ENCODE results near the gene XRN1.
"Not testable (repeated sequence)": the region's sequence is repeated elsewhere in the genome, so short reads cannot be mapped to it uniquely, and the experiment has no call there.

Gene XRN1, protein sequence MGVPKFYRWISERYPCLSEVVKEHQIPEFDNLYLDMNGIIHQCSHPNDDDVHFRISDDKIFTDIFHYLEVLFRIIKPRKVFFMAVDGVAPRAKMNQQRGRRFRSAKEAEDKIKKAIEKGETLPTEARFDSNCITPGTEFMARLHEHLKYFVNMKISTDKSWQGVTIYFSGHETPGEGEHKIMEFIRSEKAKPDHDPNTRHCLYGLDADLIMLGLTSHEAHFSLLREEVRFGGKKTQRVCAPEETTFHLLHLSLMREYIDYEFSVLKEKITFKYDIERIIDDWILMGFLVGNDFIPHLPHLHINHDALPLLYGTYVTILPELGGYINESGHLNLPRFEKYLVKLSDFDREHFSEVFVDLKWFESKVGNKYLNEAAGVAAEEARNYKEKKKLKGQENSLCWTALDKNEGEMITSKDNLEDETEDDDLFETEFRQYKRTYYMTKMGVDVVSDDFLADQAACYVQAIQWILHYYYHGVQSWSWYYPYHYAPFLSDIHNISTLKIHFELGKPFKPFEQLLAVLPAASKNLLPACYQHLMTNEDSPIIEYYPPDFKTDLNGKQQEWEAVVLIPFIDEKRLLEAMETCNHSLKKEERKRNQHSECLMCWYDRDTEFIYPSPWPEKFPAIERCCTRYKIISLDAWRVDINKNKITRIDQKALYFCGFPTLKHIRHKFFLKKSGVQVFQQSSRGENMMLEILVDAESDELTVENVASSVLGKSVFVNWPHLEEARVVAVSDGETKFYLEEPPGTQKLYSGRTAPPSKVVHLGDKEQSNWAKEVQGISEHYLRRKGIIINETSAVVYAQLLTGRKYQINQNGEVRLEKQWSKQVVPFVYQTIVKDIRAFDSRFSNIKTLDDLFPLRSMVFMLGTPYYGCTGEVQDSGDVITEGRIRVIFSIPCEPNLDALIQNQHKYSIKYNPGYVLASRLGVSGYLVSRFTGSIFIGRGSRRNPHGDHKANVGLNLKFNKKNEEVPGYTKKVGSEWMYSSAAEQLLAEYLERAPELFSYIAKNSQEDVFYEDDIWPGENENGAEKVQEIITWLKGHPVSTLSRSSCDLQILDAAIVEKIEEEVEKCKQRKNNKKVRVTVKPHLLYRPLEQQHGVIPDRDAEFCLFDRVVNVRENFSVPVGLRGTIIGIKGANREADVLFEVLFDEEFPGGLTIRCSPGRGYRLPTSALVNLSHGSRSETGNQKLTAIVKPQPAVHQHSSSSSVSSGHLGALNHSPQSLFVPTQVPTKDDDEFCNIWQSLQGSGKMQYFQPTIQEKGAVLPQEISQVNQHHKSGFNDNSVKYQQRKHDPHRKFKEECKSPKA (N-terminal part only)

DNA sequence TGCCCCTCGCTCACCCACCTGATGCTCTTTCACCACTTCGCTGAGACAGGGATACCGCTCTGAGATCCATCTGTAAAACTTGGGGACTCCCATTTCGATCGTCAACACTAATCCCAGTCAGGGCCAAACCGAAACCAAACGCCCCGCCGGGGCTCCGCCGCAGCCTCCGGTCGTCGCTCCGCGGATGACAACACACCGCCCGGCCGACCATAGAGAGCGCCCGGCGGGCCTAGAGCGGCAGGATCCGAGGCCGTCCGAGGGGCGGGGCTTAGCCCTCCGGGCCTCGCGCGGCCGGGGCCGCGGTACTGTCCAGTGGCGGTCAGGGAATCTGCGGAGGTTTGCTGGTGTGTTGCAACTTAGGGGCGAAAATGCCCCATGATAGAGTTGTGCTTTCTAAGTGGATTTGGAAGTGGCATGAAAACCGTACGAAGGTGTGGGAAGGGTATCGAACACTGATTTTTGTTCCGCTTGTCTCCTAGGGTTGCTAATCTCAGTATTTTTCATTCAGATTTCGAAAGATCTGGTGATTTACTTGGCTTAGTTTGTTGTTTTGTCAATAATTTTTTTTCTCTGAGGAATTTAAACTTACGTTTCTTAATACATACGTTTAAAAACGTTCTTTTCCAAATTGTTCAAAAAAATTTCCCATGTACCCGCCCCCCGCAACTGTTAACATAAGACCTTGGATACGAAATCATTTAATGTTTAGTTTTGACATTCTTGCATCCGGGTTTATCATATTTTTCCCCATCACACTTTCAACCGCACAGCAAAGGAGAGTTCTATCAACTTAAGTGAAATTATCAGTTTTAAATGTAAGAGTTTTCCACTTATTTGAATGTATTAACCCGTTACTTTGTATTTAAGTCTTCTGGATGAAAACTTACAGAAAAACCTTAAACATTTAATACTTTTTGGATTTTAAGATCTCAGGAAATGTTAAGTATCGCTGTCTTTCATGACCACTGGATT lies at the start of gene XRN1:
XRN1 (minus strand) TSS at position 186 of the 972 bp plus-strand sequence; CDS start at position 93, 93 bp downstream.
- peak; percentile 97 for DNase-seq

DNA sequence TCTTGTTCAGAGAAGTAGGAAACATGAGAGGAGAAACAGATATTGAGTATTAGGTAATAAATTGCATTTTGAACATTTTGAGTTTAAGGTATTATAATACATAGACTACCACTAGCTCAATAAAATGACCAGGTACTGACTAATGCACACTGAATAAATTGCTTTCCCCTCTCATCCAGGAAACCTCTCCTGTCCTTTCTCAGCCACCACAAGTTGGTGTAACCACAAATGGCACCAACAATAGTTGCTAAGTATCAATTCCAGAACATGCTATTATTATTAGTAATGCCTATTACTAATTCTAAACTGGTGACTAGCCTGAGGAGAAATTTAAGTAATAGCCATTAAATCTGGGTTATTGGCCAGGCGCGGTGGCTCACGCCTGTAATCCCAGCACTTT lies 47.3 kb upstream of the XRN1 start:
- no peak for DNase-seq

DNA sequence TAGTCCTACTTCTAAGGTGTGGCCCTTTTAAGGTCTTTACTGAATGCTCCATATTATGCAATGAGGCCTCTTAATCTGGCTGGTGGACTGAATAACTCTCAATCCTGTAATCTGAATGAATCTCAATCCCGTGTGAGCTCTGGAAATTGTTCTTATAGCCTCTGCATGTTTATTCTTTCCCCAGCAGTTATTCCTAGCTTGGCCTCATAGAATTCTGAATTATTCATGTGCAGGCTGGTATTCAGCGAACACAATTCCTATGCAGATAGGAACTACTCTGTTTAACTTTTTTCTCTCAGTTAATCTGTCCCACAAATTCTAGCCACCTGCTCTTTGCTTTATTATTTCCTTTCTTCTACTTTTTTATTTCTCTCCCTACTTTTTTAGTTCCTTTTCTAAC lies 44.3 kb upstream of the XRN1 start:
- DNase-seq = no peak

DNA sequence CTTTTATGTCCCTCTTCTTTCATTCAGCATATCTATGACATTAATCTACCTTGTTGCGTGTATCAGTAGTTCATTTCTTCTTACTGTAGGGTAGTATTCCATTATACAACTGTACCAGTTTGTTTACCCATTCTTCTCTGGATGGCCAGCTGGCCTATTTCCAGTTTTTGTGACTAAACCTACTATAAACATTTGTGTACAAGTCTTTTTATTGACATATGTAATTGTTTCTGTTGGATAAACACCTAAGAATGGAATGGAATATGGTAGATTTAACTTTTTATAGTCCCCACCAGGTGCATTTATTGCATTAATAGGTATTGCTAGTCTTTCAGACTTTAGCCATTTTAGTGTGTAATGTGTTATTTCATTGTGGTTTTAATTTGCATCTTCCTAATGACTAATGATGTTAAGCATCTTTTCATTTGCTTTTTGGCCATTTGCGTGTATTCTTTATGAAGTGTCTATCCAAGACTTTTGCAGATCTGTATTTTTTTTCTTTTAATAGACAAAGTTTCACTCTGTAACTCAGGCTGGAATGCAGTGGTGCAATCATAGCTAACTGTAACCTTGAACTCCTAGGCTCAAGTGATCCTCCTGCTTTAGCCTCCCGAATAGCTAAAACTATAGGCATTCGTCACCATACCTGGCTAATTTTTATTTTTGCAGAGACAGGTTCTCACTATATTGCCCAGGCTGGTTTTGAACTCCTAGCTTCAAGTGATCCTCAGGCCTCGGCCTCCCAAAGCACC lies 41.9 kb upstream of the XRN1 start:
- no peak for DNase-seq

DNA sequence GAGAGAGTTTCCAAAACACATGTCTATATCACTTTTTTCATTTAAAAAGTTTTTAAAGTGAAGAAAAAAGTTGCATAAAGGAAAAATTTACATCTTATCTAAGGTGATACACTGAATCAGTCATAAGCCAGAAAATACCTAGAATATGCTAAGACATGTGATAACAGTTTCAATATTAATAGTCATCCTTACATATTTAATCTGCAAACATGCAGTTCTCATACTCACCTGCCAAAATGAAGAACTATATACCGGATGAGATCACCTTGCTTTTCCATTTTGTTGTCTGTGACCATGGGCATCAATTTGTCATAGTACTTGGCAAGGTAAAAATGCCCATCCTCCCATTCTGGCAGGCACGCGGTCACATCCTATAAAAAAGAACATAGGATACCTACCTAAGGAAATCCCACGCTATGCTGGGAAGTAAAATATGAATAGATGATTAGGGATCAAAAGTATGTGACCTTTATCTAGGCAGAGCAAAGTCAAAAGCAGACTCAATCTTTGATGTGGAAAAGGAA lies 37.1 kb upstream of the XRN1 start:
- no peak for DNase-seq

DNA sequence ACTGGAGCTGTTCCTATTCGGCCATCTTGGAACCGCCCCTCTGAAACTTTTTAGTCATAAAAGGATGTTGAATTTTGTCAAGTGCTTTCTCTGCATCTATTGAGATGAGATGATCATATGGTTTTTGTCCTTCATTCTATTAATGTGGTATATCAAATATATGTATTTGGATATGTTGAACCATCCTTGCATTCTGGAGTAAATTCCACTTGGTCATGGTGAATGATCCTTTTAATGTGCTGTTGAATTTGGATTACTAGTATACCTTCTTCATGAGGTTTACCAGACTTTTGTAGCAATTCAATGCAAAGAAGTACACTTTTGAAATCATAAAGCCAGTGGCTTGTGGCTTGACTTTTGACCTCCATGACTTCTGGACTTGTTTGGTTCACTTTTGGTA lies 33.4 kb upstream of the XRN1 start:
- DNase-seq = no peak

DNA sequence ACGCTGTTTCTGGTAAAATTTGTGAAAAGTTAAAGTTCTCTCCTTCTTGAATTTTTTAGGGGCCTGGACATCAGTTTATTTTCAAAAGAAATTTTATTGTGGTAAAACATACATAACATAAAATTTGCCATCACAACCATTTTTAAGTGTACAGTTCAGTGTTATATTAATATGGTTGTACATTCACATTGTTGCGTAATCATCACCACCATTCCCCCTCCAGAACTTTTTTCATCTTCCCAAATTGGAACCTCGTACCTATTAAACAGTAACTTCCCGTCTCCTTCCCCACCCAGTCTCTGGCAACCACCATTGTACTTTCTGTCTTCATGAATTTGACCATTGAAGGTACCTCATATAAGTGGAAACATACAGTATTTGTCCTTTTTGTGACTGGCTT lies 23.0 kb upstream of the XRN1 start:
- no peak for DNase-seq

DNA sequence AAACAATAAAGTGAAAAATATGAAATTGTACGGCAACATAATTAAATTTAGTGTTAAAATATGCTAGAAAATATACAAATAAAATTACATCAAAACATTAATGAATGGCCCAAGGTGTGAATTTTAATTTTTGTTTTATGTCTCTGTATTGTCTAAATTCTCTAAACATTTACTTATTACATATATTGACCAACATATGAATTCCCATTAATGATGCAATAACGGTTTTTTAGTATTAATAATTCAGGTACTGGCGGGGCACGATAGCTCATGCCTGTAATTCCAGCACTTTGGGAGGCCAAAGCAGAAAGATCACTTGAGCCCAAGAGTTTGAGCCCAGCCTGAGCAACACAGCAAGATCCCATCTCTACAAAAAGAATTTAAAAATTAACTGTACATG lies 20.6 kb upstream of the XRN1 start:
- DNase-seq = no peak

DNA sequence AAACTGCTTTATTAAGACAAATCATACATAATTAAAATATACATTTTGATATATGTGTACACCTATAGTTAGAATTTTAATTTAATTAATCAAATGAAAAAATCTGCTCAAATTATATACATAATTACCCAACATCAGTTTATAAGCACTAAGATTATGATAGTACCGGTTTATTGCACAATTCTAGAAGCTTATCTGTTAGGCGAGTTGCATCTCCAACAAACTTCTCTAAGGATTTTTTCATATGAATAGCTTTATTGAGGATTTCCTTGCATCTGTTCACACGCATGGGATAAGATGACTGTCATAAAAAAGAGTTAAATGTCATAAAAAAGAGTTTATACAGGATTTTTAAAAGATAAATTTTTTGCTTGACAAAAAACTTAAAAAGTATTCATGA lies 19.9 kb upstream of the XRN1 start:
- DNase-seq = no peak

DNA sequence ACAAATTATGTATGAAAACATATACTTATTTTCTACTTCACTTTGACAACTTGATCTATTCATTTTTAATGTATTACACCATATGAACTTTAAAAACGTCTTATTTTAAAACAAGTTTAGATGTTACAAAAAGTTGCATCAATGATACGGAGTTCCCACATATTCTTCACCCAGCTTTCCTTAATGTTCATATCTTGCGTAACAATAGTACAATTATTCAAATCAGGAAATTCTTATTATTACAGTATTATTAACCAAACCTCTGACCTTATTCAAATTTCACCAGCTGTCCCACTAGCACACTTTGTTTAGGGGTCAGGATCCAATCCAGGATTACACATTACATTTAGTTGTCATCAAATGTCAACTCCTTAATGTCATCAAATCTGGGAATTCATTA lies 12.9 kb upstream of the XRN1 start:
- DNase-seq = no peak

DNA sequence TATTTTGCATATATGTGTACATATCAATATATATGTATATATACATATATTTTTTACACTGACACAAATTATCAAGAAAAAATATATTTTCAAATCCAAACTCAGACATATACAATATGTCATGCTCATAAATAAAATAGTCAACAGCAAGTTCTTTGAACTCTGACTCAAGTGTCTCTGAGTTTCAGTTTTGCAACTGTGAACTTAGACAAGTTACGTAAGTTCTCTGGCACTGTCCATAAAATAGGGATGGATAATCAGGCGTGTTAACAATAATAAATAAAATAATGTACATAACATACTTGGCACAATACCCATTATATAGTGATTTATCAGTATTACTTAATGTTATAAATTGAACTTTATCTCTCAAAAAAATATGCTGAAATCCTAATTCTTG lies 12.1 kb upstream of the XRN1 start:
- no peak for DNase-seq

DNA sequence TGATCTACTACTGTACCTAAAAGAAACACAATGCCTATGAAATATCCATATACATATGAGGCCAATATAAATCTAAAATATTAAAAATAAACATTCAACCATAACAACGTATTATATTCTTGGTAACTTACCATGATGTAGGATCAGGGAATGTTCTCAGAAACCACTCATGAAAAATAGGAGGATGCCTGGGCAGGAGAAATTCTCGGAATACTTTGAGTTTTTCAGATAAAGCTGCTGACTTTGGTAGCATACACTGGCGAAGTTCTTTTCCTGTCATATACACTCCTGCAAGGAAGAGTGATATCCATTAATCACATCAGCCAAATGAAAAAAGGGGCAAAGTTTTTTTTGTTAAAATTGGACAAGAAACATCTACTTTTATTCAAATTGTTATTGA lies 11.3 kb upstream of the XRN1 start:
- DNase-seq = no peak

DNA sequence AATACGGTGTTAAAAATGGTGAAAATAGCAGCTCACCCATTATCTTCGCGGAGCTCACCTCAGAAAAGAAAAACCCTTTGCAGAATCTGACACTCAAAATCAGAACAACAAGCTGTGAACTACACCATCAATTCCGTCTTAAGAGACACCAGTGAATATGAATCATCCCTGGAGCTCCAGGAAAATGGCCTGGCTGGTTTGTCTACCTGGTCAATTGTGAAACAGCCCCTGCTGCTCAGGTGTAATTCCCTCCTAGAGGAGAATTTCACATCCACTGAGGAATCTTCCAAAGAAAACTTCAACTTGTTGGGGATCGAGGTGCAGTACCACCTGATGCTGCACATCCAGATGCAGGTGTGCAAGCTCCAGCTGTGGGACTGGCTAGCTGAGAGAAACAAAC lies 3.0 kb upstream of the XRN1 start:
- DNase-seq = no peak

DNA sequence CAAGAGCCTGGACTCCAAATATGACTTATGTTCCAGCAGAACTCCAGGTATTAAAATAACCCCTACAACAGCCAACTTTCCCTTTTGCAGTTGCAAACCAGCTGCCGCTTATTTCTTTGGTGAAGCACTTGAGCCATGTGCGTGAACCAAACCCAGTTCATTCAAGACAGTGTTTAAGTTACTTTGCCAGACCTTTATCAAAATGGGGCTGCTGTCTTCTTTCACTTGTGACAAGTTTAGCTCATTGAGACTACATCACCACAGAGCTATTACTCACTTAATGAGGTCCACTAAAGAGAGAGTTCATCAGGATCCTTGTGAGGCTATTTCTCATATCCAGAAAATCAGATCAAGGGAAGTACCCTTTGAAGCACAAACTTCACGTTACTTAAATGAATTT lies 2.4 kb upstream of the XRN1 start:
- DNase-seq = no peak

DNA sequence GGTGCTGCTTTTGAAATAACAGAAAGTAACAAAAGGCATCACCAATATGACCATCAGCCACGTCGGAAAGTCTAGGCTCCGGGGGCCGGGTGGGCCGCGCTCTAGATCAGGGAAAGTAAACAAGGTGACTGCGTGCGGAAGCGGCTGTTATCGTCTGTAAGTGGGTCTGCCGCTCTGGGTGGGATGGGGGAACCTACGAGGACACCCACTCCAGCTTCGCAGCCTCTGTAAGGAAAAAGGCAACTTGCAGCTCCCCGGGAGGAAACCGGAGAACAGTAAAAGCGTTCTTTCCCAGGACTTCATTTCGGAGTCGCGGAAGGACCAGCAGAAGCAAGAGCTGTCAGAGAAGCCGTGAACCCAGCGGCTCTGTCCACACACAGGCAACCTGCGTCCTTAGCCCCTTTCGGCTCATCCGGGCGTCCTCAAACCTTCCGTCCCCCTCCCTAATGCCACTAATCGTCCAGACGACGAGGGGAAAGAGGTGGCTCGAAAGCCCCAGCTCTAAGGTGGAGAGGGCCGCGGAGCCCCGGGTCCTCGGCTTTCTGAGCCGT lies 461 bp downstream of the XRN1 start:
- DNase-seq = peak; percentile 57

DNA sequence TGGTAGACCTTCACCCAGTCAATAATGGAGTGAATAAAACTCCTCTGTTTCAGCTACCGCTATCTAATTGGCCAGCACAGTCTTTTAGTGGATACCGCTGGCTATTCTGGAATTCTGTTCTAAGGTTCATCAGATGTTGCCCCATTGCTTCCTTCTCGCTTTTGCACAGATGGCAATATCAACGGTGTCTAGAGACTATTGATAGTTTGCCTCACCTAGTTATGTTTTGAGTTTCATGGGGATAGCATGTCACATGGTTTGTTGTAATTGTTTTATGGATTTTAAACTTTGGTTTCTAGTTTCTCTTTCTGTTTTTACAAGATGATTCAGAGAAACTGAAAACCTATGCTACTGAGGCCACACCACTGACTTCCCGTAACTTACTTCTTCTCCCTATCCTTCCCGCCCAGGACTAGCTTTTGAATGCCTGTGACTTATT lies 2.0 kb downstream of the XRN1 start:
- peak; percentile 33 for DNase-seq

DNA sequence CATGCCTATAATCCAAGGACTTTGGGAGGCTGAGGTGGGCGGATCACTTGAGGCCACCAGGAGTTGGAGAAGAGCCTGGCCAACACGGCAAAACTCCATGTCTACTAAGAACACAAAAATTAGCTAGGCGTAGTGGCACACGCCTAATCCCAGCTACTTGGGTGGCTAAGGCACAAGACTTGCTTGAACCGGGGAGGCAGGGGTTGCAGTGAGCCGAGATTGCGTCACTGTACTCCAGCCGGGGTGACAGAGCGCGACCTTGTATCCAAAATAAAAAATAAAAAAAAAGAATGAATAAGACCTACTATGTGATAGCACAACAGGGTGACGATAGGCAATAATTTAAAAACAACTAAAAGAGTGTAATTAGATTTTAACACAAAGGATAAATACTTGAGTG lies 3.5 kb downstream of the XRN1 start:
- no peak for DNase-seq

DNA sequence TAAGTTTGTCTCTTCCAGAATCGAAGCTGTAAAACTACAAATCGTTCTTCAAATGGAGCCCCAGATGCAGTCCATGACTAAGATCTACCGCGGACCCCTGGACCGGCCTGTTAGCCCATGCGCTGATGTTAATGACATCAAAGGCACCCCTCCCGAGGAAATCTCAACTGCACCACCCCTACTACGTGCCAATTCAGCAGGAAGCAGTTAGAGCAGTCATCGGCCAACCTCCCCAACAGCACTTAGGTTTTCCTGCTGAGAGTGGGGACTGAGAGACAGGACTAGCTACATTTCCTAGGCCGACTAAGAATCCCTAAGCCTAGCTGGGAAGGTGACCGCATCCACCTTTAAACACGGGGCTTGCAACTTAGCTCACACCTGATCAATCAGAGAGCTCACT lies 4.8 kb downstream of the XRN1 start:
- DNase-seq = not testable (repeated sequence)

DNA sequence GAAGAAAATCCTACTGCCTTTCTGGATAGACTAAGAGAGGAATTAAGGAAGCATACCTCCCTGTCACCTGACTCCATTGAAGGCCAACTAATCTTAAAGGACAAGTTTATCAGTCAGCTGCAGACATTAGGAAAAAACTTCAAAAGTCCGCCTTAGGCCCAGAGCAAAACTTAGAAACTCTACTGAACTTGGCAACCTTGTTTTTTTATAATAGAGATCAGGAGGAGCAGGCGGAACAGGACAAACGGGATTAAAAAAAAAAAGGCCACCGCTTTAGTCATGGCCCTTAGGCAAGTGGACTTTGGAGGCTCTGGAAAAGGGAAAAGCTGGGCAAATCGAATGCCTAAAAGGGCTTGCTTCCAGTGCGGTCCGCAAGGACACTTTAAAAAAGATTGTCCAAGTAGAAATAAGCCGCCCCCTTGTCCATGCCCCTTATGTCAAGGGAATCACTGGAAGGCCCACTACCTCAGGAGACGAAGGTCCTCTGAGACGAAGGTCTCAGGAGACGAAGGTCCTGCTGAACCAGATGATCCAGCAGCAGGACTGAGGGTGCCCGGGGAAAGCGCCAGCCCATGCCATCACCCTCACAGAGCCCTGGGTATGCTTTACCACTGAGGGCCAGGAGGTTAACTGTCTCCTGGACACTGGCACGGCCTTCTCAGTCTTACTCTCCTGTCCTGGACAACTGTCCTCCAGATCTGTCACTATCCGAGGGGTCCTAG lies 8.2 kb downstream of the XRN1 start:
- DNase-seq = not testable (repeated sequence)

DNA sequence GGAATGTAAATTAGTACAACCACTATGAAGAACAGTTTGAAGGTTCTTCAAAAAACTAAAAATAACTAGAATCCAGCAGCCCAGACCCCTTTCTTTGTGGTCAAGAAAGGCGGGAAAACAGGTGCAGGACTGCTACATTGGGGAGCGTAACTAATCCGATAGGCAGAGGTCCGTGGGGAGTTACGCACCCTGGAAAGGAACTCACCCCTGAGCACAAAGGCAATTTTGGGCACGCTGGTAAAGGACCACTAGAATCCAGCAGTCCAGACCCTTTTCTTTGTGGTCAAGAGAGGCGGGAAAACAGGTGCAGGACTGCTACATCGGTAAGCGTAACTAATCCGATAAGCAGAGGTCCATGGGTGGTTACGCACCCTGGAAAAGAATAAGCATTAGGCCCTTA lies 9.7 kb downstream of the XRN1 start:
- DNase-seq = not testable (repeated sequence)

Measured in activated CD4-positive, alpha-beta T cell treated with anti-CD3 and anti-CD28 coated beads for 48 hours (primary cell).